Erythroblast (primary cell): ENCODE data around the gene TAF10.

Experiments used
- DNase-seq, 2 experiments: peaks; one replicate each; lab custom pipeline; 2025; lab: John Stamatoyannopoulos, UW
- GATA1 ChIP-seq: IDR thresholded peaks from 2 replicates; pipeline ENCODE4 v1.6.1; 2011; ENCODE audit warnings: low read depth, mild to moderate bottlenecking, control low read depth, low read length, moderate library complexity
- POLR2A ChIP-seq: IDR thresholded peaks from 2 replicates; pipeline ENCODE4 v1.6.1; 2011; ENCODE audit warnings: mild to moderate bottlenecking, low read length

Gene TAF10

DNA sequence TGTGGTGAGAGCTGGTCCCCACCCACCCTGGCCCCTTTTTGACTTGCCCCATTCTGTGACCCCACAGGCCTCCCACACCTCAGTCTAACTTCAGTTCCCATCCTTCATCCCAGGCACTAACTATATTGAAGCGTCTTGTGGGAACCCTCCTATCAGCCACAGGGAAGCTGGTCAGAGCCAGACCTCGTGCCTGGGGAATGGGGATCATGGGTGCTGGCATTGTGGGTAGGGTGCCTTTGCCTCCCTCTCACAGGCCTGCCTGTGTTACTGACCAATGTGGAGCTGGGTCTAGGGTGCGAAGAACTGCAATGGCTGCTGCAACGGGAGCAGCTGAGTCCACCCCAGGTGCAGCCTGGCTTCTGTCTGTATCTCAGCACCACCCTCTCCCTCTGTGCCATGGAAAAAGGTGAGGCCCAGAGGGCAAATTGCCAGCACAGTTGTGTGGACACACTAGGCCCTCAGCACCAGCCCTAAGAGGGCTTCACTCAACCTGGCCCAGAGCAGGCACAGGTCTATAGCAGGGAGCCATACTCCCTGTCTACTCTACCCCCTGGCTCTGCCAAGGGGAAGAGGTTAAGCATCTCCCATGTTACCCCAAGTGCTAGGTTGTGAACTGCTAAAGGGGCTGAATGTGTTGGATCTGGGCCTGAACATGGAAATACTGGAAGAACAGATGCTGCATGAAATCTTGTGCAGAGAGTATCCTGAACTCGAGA lies 45.9 kb downstream of the TAF10 start:
- TF ChIP-seq POLR2A (no peak), GATA1 (no peak)
- DNase-seq, result no peak

DNA sequence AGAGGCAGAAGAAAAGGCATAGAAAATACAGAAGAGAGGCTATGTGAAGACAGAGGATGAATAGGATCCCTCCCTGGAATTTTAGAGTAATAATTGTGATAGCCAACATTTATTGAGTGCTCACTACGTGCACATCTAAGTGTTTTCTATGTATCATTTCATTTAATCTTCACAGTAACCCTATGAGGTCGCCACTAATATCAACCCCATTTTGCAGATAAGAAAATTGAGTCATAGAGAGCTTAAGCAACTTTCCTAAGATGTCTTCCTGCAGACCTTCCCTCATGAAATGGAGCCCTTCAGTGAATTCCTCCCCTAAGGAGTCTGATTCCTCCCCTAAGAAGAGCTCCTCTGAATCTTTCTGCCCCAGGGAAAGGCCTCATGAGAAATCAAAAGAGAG lies 46.7 kb downstream of the TAF10 start:
- peak in 1 of 2 experiments; percentile 23 for DNase-seq
- TF ChIP-seq GATA1 (no peak), POLR2A (no peak)

DNA sequence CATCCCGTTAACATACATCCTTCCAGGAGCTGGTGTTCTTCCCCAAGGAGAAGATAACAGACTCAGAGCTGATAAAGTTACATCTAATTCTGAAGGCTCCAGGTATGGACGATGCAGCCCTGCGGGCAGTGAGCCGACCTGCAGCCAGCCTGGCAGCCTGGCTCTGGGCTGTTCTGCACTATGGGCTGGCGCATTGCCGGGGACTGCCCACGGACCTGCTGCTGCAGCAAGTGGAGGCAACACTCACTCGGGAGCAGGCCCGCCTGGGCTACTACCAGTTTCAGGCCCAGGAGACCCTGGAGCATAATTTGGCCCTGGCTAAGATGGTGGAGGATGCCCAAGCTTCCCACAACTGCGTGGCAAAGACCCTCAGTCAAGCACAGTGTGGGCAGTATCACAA lies 48.3 kb downstream of the TAF10 start:
- DNase-seq, result no peak
- no peak for TF ChIP-seq POLR2A
- no peak for TF ChIP-seq GATA1

DNA sequence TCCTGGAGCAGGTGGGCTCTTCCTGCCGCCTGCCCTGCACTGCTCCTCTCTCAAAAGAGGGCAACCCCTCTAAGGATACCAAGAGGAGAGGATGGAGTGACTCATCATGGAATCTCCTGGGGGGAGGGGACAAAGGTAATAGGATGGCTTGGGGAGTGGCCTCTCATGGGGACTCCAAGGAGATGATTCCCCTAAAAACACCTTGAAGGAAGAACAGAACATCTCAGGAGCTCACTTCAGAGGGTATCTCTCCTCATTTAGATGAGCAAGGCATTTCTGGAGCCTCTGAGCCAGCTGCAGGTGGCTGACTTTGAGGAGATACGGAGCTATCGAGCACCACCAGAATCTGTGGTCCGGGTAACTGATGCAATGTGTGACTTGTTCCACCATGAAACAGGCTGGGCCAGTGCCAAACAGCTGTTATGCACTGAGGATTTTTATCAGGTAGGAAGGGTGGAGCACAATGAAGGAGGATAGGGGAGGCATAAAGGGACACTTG lies 48.8 kb downstream of the TAF10 start:
- TF ChIP-seq POLR2A (no peak), GATA1 (no peak)

DNA sequence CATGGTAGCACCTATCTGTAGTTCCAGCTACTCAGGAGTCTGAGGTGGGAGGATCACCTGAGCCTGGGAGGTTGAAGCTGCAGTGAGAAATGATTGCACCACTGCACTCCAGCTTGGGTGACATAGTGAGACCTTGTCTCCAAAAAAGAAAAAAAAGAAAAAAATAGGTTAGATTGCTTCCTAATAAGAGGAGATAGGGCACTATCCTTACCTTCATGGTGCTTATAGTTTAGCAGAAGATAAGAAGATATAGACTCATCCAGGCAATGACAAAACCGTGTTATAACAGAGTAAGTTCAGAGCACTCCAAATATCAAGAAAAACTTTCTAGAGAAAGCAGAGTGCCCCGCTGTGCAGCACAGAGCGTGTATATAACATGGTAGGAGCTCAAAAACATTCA lies 50.7 kb downstream of the TAF10 start:
- no peak for TF ChIP-seq POLR2A
- no peak for TF ChIP-seq GATA1
- DNase-seq, result no peak

More for the DNA sequence above, 48.8 kb downstream of the TAF10 start:
- peak; percentile 82 to 84 for DNase-seq
